Fibroblast of skin of right quadriceps (primary cell): ENCODE results near the gene SYNE1.
A peak's percentile ranks its signal among the peaks of the same experiment; 100 is the strongest.
"Not testable (repeated sequence)": the region's sequence is repeated elsewhere in the genome, so short reads cannot be mapped to it uniquely, and the experiment has no call there.

Source experiments
- DNase-seq: peaks from one replicate; pipeline ENCODE4 v3.0.0-alpha.2; 2013

The SYNE1 gene

GRCh38 chr6:152167641-152168603 is 469.2 kb downstream of the SYNE1 start:
- DNase-seq: no peak

DNA sequence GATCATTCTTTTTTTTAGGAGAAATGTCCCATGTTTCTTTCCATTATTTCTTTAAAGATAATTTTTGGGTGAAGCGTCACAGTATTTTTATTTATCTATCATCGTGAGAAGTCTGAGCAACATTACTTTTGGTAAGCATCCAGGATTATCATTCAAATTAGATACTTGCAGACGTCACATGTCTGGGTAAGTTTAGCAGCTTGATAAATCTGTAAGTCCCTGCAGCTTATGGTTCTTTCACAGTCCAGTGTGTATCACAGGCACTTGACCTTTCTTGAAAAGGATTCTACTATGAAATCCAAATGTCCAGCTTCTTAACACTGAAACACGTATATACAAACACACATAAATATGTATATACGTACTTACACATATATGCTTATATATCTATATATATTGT is 470.3 kb downstream of the SYNE1 start:
- no peak for DNase-seq

- DNase-seq: no peak
Measured at GRCh38 chr6:152166497-152166896, 470.7 kb downstream of the SYNE1 start.

DNA sequence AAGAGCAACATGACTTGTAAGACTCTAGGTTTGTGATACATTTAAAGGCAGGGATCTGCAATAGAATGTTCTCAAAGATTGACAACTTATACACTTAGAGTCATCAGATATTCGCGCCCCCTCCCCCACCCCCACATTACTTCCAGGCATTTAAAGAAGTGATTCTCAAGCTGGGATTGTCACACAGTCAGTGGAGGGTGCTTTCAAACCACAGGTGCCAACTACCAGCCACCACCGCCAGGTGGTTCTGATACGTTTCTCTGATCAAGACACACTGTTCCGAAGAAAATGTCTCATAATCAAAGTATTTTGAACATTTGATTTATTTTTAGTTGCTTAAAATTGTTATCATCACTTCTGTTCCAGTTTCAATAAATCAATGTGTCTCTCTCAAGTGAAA is 472.2 kb downstream of the SYNE1 start:
- DNase-seq: no peak

- peak; percentile 45 for DNase-seq
Measured at GRCh38 chr6:152161501-152161900, 475.7 kb downstream of the SYNE1 start.

DNA sequence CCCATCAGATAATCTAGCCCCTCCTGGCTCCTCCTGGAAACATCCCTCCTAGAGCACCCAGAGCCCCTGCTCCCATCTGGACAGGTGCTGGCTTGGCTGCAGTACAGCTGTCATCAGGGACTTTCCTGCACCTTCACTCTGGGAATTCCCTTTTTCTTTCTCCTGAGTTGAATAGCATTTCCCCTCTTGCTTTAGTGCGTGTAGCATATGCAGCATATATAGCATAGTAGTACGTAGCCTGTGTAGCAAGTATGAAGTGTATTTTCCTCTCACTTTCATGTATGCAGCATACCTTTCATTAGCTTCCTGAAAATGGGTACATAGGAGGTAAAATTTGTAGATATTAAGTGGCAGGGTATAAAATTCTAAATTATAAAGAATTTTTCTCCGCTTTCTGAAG is 476.8 kb downstream of the SYNE1 start:
- DNase-seq: no peak

DNA sequence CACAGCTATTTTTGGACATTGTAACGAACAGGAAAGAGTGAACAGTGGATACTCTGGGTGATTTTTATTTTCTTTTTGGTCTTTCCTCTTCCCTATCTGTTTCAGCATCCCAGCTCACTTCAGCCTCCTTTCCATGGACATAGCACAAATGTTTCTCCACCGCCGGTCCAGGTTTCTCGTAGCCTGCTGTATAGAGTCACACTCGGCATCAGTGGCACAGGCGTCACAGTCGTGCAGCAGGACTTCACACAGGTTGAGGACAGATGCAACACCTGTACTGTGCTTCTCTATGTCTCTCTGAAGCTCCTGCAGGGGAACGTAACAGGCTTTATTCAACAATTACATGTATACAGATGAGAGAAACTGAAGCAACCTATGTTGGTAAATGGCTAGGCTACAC is 481.4 kb downstream of the SYNE1 start:
- no peak for DNase-seq

DNA sequence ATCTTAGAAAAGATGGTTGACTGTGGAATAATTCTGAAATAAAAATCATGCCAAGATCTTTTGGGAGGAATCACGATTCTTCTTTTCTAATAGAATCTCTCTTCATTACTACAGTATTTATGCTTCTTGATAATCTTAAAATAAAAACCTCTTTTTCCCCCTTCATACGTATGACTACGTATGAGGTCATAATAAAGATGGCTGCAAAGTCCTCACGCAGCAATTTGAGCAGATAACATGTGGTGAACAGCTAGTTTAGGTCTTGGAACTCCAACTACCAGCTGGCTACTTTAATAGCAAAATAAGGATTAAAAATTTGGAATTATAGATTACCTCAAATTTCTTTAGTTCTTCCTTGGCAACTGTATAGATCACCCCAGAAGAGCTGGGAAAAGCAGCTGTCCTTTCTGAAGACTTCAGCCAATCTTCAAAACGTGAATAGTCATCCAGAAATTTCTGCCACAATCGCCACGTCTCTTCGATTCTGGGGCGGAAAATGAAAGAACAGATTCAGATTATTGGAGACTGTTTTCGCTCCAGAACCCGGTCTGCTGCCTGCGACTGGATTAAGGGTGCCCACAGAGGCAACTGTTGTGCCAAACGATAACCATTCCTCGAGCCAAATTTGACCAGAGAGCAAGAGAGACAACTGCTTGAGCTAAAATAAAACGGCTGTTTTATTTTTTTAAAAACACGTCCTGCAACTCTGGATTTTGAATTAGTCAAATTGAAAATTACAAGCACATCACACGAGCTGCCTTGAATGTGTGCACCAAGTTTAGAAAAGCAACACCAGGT is 482.4 kb downstream of the SYNE1 start:
- DNase-seq: no peak

DNA sequence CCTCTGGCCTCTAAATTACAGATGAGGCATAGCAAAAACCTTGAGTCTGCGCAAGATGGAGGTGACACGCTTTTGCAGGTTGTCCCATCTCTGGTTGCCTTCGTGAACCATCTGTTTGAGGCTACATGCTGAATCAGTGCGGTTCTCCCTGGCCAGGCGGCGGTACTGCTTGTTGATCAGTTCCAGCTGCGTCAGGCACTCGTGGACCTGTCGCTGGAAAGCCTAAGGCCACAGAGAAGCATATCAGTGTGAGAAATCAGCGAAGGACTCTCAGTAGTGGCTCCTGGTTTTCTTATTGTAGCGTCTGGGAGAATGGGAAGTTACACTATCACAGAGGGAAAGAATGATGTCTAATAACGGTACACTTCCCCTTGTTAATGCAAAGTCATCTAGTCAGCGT is 485.2 kb downstream of the SYNE1 start:
- DNase-seq: no peak

DNA sequence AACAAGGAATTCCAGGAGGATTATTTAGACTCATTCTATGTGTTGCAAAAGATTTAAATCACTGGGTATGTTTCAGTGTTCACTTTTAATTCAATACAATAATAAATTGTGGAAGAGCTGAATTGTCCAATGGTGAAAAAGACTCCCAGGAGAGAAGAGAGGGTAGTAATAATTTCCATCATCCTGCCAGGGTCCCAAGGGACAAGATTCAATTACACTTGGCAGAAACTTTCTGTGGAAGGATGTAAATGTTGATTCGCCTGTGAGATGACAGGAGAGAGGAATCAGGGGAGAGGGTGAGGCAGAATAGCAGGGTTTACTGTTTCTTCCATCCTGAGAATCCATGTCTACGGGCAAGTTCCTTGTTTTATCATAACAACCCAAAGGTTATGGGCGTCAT is 487.0 kb downstream of the SYNE1 start:
- DNase-seq: peak; percentile 50

GRCh38 chr6:152148412-152148811 is 488.8 kb downstream of the SYNE1 start:
- DNase-seq: no peak

DNA sequence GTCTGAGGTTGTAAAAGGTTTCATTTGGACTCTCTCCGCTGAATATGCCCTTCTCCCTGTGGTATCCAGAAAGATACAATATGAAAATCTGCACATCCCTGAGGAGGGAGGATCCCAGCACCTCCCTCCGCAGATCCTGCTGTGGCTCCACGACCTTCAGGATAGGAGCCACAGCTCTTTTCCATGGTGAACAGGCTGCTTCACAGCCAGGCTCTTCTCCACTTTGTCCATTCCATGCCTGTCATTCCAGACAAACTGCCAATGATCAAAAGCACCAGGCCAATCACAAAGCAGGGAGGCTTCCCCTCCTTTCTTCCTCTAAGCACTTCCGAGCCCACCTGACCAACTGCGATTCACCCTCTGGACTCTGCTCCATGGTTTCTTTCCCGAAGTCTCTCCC is 489.9 kb downstream of the SYNE1 start:
- DNase-seq: no peak

- peak; percentile 86 for DNase-seq
Measured at GRCh38 chr6:152146385-152146784, 490.8 kb downstream of the SYNE1 start.

DNA sequence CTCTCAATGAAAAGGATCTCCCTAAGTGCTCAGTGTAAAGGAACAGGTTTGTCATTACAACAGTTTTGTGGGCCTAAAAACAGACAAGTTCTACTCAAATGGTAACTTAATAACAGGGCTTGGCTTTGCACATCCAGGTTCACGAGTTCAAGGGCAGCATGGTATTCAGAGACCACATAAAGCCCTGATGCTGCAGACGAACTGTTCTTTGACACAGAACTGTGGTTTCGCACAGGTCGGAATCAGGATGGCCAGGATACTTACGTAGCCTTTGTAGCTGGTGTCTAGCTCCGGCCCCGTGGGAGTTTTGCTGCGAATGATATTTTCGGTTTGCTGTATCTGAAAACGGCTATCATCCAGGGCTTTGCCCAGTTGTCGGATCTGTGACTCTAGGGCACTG is 493.8 kb downstream of the SYNE1 start:
- no peak for DNase-seq

- peak; percentile 66 for DNase-seq
Measured at GRCh38 chr6:152142105-152142504, 495.1 kb downstream of the SYNE1 start.

DNA sequence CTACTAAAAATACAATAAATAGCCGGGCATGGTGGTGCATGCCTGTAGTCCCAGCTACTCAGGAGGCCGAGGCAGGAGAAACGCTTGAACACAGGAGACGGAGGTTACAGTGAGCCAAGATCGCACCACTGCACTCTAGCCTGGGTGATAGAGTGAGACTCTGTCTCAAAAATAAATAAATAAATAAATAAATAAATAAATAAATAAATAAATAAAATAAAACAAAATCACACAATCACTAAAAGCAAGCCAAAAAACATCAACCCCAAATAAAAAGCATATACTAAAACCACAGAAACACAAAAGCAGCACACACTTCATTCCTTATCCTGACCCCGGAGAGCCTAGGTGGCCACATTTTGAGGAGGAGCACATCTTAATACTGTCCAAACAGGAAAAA is 498.8 kb downstream of the SYNE1 start:
- DNase-seq: not testable (repeated sequence)

GRCh38 chr6:152136449-152136825 is 500.7 kb downstream of the SYNE1 start:
- DNase-seq: no peak

DNA sequence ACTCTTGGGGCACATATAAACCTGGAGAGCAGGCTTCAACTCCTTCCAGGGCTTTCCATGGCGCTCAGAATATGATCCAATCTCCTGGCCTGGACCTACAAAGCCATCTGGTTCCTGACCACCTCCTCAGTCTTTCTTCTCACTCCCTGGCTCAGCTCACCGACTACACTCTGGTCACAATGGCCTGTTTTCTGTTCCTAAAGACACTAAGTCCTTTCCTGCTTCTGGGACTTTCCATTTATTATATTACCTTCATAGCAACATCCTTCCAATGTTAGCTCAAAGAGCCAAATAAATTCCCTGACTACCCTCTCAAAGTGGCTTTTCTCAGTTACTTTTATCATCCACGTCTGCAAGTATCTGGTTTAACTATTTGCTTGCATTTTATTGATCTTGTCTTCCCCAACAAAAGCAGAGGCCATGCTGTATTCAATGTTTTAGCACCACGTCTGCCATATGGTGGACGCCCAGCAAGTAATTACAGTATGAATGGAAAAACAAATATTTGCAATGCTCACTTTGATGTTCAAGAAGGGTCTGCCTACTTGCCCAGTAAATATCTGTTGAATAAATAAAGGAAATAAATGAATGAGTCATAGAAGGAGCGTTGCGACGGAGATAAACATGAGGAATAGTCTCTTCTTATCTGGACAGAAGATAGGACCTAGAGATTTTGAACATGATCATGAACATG is 501.3 kb downstream of the SYNE1 start:
- DNase-seq: no peak

DNA sequence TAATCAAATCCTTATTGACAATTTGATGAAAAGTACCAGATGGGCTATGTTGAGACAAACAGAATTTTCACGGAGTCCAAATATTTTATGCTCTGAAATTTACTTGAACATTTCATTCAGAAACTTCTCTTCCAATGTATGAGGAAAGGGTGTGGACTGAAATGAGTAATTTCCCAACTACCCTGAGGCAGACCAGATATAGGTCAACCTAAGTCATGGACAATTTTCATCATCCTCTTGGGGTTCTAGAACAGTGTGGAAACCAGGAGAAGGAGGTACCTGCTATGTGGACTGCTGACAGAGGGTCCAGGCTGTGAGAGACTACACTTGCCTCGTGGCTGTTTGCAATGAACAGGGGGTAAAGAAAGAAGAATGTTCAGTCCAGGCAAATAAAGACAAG is 506.7 kb downstream of the SYNE1 start:
- no peak for DNase-seq

- no peak for DNase-seq
Measured at GRCh38 chr6:152129691-152130151, 507.4 kb downstream of the SYNE1 start.

- DNase-seq: no peak
Measured at GRCh38 chr6:152127432-152128165, 509.6 kb downstream of the SYNE1 start.

DNA sequence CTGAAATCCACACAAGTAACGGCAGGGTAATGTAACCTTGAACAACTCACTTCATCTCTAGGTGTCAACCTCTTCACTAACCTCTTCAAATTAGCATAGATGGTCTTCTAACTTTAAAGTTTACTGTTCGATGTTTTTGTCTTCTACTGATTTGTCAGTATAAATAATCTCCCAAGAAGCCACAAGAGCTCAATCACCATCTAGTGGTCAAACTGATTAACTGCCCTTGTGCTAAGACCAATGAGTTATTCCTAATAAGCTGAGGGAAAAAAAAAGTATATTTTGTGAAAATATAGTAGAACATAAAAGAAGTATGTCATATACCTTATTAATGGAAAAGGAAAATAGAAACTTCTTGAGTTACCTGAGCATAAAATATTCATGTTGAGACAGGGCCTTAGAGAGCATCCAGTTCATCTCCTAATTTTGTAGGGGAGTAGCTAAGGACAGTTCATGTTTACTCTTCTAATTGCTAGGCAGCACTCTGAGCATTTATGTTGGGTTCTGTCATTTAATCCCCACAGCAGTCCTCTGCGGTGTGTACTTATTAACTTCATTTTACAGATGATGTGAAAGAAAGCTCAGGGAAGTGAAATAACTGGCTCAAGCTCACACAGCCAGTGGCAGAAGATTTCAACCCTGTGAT is 512.6 kb downstream of the SYNE1 start:
- DNase-seq: peak; percentile 59
